H1 (cell line): ENCODE results near the gene WNT7A. TPM values are rescaled to one million over a fixed set of nuclear protein-coding genes. Genes with fewer than 3 reads are reported as not detected.

Experiments
- CTCF ChIP-seq, 3 experiments: IDR thresholded peaks; 1 replicate in 2 of 3; 2 replicates in 1 of 3; pipeline versions ENCODE4 v1.5.1 to v1.6.1; 2011; ENCODE audit warnings: low read length in 3 of 3, mild to moderate bottlenecking in 3 of 3, inconsistent platforms in 2 of 3, low read depth in 1 of 3, moderate library complexity in 1 of 3; ENCODE audit not compliant: insufficient read depth in 1 of 3; ENCODE audit errors: control extremely low read depth in 1 of 3
- polyA plus RNA-seq, 7 experiments: library from polyadenylated mRNA; depleted of rRNA in 3 of 7; stranded (reverse) in 5 of 7; unstranded in 2 of 7; fragments of >200 nt in 5 of 7; fragments of 200-250 nt in 2 of 7; gene quantifications; 1 replicate in 5 of 7; 2 replicates in 1 of 7; 4 replicates in 1 of 7; pipeline versions ENCODE4 v1.2.1 to v1.2.3, GENCODE V29; 2011 to 2013; ENCODE audit warnings: missing spikeins in 2 of 7, mixed read lengths in 2 of 7
- total RNA-seq: library from RNA; stranded (reverse); fragmentation: NEBNext Ultra II Directional; extraction: Animal tissue kit (Norgen Biotek cat#: 25700); gene quantifications from 2 replicates; pipeline ENCODE4 v1.2.1, GENCODE V29; 2021

WNT7A gene
- total and polyA plus RNA-seq, 2 of the 8 experiments (the other 6 are each of a cell fraction or from before 2014, with no cell fraction given) = 0.02 TPM; not detected in 1

DNA sequence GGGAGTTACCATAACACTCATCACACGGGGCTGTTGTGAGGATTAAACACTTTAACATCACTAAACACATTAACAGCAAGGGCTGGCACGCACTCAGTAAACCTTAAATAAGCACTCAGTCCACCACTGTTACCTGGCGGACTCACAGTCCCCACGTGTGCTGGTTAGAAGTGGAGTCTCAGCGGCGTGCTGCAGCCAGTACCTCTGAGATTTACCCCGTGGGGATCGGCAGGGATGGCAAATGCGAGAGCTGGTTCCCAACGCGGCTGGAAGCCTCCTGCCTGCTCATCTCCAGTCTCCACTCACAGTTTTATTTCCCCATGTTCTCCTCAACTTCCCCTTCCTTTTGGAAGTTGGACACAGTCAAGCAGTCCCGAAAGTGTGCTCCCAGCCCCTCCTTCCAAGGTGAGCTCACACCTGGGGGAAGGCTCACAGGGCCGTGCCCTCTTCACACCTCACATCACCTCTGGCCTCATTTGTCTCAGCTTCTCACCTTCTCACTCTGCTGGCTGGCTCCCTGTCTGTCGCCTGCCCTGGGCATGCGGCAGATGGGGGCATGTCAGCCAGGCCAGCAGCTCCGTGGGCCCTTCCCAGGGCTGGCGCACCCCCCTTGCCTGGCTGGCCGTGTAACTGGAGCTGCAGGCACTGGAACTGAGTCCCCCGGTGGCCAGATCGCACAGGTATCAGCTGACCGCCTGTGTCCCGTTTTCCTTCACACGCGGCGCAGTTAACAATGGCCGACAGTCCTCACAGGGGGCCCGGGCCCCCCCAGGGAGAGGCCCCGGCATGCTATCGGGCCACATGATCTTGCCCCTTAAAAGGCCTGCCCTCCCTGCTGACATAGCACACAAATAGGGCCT is 87.1 kb downstream of the WNT7A start (continued):
- TF ChIP-seq CTCF (IDR thresholded peaks at IDR 0.05; ENCODE audit: control extremely low read depth in 1 of 3, insufficient read depth in 1 of 3, low read depth in 1 of 3, low read length in 3 of 3) = peak in 2 of 3 experiments; percentile 1 to 4; a peak in 2 of 4 replicates
- TF ChIP-seq, all 59 proteins: peak for 6
